Measurements from ENCODE around the gene ELFN2. TPM values are rescaled to one million over a fixed set of nuclear protein-coding genes. Genes with fewer than 3 reads are reported as not detected.

The ELFN2 gene
- total and polyA plus RNA-seq, 2 experiments from 2014 or later = 0.48 to 1.1 TPM

DNA sequence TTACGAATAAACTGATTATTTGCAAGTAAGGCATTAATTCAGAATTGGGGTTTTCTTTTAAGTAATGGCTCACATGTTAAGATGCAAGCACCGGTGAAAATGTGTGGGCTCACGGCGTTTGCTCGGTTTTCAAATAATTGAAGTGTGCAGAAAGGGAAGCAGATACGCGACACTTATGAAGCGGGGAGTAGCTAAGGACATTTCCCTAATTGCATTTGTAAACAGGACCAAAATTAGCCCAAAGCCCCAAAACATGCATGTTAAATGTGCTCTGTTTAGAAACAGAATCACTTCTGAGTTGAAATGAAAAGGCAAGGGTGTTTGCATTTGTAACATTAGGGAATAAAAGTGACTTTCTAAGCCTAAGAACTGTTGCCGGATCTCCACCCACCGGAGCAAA, 61.3 kb downstream of the ELFN2 start:
- H3K4me3 ChIP-seq = no peak overlapping the region
- no peaks in the 10 kb centered on the region for H3F3A ChIP-seq (ENCODE audit: insufficient read depth)
- H4K20me1 ChIP-seq (ENCODE audit: insufficient read depth) = no peaks in the 10 kb centered on the region
- no peaks in the 10 kb centered on the region for H3K27me3 ChIP-seq (replicated peaks; ENCODE audit: insufficient read depth)
- H3K27ac ChIP-seq = no peak overlapping the region
- no peaks in the 10 kb centered on the region for H3K79me2 ChIP-seq (ENCODE audit: insufficient read depth)
- DNase-seq = no peak
- 89 to 92% methylated on average over 10 of the region's 10 CpGs for WGBS, 2 experiments (ENCODE audit: low coverage in 1 of 2, low lambda C conversion rate in 2 of 2, missing lambda C conversion rate in 2 of 2)
- H2AFZ ChIP-seq = no peak overlapping the region
- H3K4me1 ChIP-seq (ENCODE audit: insufficient read depth) = no peaks in the 10 kb centered on the region
- in situ Hi-C loops (cut with MboI) = no loop called here
- no peak for TF ChIP-seq EZH2 (IDR thresholded peaks at IDR 0.05; ENCODE audit: insufficient read depth, poor library complexity, severe bottlenecking)
- no peak for TF ChIP-seq EZH2phosphoT487 (IDR thresholded peaks at IDR 0.05; ENCODE audit: insufficient read depth, low read depth)
- no peak overlapping the region for H3K9ac ChIP-seq
- H3K4me2 ChIP-seq (ENCODE audit: unreplicated experiment) = no peak overlapping the region
- H3K36me3 ChIP-seq (ENCODE audit: low read depth) = no peaks in the 10 kb centered on the region
- no peaks in the 10 kb centered on the region for H3K9me3 ChIP-seq (ENCODE audit: low read depth)
- H3K9me2 ChIP-seq (ENCODE audit: insufficient read depth) = no peaks in the 10 kb centered on the region

DNA sequence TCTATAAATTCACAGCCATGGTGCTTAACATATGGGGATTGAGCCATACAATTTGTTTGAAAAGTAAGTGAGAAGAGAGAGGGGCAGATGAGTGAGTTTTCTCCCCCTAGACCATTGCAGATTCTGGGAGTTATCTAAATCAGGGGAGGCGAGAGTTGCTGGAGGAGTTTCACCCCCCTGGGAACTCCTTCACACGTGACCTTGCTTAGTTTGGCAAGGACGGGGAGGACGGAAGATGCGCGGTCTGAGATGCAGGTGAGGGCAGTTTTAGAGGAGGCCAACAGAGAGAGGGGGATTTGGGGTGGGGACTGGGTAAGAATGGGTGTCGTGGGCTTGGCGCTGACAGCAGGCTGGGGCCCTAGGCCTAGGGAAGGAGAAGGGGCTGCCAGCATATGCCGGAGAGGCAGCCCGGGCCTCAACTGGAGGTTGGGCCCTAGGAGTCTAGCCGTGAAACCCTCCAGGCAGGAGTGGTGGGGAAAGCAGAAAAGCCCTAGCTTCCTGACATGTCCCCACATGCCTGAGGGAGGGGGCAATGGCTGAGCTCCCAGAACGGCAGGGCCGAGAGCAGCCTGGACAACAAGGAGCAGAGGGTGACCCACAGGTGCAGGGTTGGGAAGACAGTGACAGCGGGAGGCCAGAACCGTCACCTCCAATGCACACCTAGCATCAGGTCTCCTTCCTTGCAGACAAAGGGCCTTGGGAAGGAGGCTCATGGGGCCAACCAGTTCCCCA, 63.9 kb downstream of the ELFN2 start:
- Histone ChIP-seq H3K36me3 (ENCODE audit: low read depth) (no peaks in the 10 kb centered on the region), H3K4me1 (ENCODE audit: insufficient read depth) (no peaks in the 10 kb centered on the region), H3K27me3 (replicated peaks; ENCODE audit: insufficient read depth) (no peaks in the 10 kb centered on the region), H2AFZ (no peak overlapping the region), H3K4me2 (ENCODE audit: unreplicated experiment) (no peak overlapping the region), H3K27ac (no peak overlapping the region), H3K9ac (no peak overlapping the region), H3K9me3 (ENCODE audit: low read depth) (no peaks in the 10 kb centered on the region), H3K79me2 (ENCODE audit: insufficient read depth) (no peaks in the 10 kb centered on the region), H3K9me2 (ENCODE audit: insufficient read depth) (no peaks in the 10 kb centered on the region), H4K20me1 (ENCODE audit: insufficient read depth) (no peaks in the 10 kb centered on the region), H3K4me3 (no peak overlapping the region), H3F3A (ENCODE audit: insufficient read depth) (no peaks in the 10 kb centered on the region)
- in situ Hi-C loops (cut with MboI) = no loop called here
- WGBS, 2 experiments (ENCODE audit: low coverage in 1 of 2, low lambda C conversion rate in 2 of 2, missing lambda C conversion rate in 2 of 2) = 69 to 76% methylated on average over 10 to 15 of the region's 15 CpGs
- DNase-seq = no peak
- TF ChIP-seq EZH2 (IDR thresholded peaks at IDR 0.05; ENCODE audit: insufficient read depth, poor library complexity, severe bottlenecking) (no peak), EZH2phosphoT487 (IDR thresholded peaks at IDR 0.05; ENCODE audit: insufficient read depth, low read depth) (no peak)

DNA sequence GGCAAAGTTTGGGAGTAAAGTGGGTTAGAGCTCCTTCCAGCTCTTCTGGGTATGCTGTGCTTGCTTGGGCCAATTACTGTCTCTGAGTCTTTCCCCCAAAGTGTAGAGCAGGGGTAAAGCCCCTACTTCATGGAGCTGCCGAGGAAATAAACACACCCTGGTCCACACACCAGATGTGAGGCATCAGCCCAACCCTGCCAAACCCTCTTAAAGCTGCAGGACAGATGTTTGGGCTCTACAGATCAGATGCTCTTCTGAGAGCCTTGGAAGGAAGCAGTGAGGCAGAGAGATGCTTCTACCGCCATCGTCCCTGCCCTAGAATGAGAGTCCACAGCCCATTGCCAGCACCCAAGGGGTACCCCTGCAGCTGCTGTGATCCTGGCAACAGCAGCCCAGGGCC, 64.7 kb downstream of the ELFN2 start:
- Histone ChIP-seq H3K27ac (no peak overlapping the region), H3K4me3 (no peak overlapping the region), H3K79me2 (ENCODE audit: insufficient read depth) (no peaks in the 10 kb centered on the region), H3K4me2 (ENCODE audit: unreplicated experiment) (no peak overlapping the region), H3K9me3 (ENCODE audit: low read depth) (no peaks in the 10 kb centered on the region), H3K9ac (no peak overlapping the region), H3K9me2 (ENCODE audit: insufficient read depth) (no peaks in the 10 kb centered on the region), H4K20me1 (ENCODE audit: insufficient read depth) (no peaks in the 10 kb centered on the region), H3K27me3 (replicated peaks; ENCODE audit: insufficient read depth) (no peaks in the 10 kb centered on the region), H3K4me1 (ENCODE audit: insufficient read depth) (no peaks in the 10 kb centered on the region), H3K36me3 (ENCODE audit: low read depth) (no peaks in the 10 kb centered on the region), H2AFZ (no peak overlapping the region), H3F3A (ENCODE audit: insufficient read depth) (no peaks in the 10 kb centered on the region)
- 37 to 45% methylated on average over 3 of the region's 3 CpGs for WGBS, 2 experiments (ENCODE audit: low coverage in 1 of 2, low lambda C conversion rate in 2 of 2, missing lambda C conversion rate in 2 of 2)
- in situ Hi-C loops (cut with MboI) = no loop called here
- TF ChIP-seq EZH2phosphoT487 (IDR thresholded peaks at IDR 0.05; ENCODE audit: insufficient read depth, low read depth) = no peak
- TF ChIP-seq EZH2 (IDR thresholded peaks at IDR 0.05; ENCODE audit: insufficient read depth, poor library complexity, severe bottlenecking) = no peak
- DNase-seq = peak; percentile 23

GRCh38 chr22:37358917-37359316, 68.4 kb downstream of the ELFN2 start:
- Histone ChIP-seq H3K4me2 (ENCODE audit: unreplicated experiment) (no peak overlapping the region), H2AFZ (no peak overlapping the region), H3K9ac (no peak overlapping the region), H3K79me2 (ENCODE audit: insufficient read depth) (no peaks in the 10 kb centered on the region), H3K27me3 (replicated peaks; ENCODE audit: insufficient read depth) (no peaks in the 10 kb centered on the region; the same call in 1 of the 2 replicates), H4K20me1 (ENCODE audit: insufficient read depth) (no peaks in the 10 kb centered on the region), H3K36me3 (ENCODE audit: low read depth) (no peaks in the 10 kb centered on the region), H3K9me3 (ENCODE audit: low read depth) (no peaks in the 10 kb centered on the region), H3K27ac (no peak overlapping the region), H3F3A (ENCODE audit: insufficient read depth) (no peaks in the 10 kb centered on the region), H3K9me2 (ENCODE audit: insufficient read depth) (no peaks in the 10 kb centered on the region), H3K4me1 (ENCODE audit: insufficient read depth) (peaks cover 5% of the 10 kb centered on the region; the same call in 1 of the 2 replicates), H3K4me3 (no peak overlapping the region)
- TF ChIP-seq EZH2 (IDR thresholded peaks at IDR 0.05; ENCODE audit: insufficient read depth, poor library complexity, severe bottlenecking) (no peak), EZH2phosphoT487 (IDR thresholded peaks at IDR 0.05; ENCODE audit: insufficient read depth, low read depth) (no peak)
- in situ Hi-C loops (cut with MboI) = no loop called here
- DNase-seq = peak; percentile 69
- WGBS, 2 experiments (ENCODE audit: low coverage in 1 of 2, low lambda C conversion rate in 2 of 2, missing lambda C conversion rate in 2 of 2) = 61% methylated on average over 8 of the region's 8 CpGs

All from GM23248 (cell line).